GM12874 (cell line): ENCODE data around the gene DYSF.

ENCODE experiments used
- CTCF ChIP-seq: IDR thresholded peaks from 2 replicates; pipeline ENCODE4 v1.5.1; 2011; ENCODE audit warnings: low read depth, mild to moderate bottlenecking, control low read depth, low read length, moderate library complexity; ENCODE audit not compliant: insufficient read depth

DYSF gene

DNA sequence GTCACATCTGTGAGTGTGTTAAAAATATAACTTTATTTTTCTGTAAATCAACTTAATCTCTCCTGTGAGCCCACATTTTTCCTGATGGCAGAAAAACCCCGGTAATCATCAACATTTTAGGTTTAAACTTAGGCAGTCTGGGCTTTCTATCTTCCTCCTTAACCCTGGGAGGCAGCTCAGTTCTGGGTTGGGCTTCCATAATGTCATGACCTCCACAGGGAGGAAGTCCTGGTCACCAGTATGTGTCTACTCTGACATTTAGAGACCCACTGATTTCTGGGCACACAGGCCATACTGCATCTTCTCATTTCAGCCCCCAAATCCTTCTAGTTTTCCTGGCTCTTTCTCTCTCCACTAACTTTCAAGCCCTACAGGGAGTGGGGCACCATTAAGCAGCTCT is 181.2 kb downstream of the DYSF start:
- TF ChIP-seq CTCF, result no peak

GRCh38 chr2:71635798-71636197 is 182.4 kb downstream of the DYSF start:
- no peak for TF ChIP-seq CTCF

- TF ChIP-seq CTCF, result no peak
Measured at GRCh38 chr2:71637168-71637567, 183.8 kb downstream of the DYSF start.

DNA sequence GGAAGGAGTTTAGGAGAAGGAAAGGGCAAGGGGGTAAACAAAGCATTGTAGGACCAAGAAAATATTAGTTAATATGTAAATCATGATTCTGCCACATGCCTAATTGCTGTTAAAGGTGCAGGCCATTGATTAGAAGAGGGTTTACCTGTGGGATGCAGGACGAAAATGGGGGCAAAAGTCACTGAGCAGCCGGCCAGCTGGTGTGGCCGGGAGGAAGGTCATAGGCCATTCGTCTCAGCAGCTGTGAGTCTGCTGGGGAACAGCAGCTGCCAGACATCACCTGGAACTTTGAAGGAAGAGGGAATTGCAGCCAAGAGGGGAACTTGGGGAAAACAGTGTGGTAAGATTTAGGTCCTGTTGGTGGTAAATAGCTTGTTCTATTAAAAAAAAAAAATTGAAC is 184.4 kb downstream of the DYSF start:
- no peak for TF ChIP-seq CTCF

DNA sequence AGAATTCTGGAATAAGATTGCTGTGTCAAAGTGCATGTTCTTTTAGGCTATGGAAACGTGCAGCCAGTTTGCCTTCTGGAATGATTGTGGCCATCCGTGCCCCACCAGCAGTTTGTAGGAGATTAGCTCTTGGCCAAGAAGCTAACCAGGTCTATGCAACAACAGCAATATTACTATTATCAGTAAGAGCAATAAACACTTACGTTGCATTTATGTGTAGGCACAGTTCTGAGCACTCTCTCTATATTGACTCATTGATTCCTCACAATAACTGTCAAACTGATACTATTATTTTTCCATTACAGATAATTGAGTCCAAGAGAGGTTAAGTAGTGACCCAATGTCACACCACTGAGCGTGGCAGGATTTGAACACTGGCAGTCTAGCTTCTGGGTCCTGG is 186.4 kb downstream of the DYSF start:
- TF ChIP-seq CTCF, result no peak

- no peak for TF ChIP-seq CTCF
Measured at GRCh38 chr2:71640489-71640888, 187.1 kb downstream of the DYSF start.

DNA sequence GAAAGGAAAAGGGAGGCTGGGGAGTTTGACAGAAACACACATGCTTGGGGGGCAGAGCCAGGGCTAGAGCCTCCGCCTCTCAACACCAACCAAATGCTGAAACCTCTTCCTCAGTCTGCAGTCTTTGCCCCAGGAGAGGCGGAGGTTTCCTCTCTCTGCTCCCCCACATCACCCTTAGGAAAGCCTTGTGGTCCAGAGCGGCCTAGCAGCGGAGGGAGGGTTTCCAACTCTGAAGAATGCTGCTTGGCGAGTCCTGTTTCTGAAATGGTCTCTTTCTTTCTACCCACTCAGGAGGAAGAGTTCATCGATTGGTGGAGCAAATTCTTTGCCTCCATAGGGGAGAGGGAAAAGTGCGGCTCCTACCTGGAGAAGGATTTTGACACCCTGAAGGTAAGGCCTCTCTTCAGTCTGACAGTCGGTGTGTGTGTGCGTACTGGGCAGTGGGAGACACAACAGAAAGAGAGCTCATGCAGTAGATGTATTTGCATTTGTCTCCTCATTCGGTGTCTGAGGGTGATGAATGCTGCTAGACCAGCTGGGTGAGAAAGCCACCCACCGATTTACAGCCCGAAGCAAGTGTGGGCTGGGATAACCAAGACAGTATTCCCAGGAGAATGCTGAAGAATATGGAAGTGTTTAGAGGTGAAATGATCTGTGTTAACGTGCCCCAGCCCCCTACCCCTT is 190.5 kb downstream of the DYSF start:
- TF ChIP-seq CTCF, result no peak
